K562 (cell line): ENCODE results near the gene SPRY4. TPM values are rescaled to one million over a fixed set of nuclear protein-coding genes. Genes with fewer than 3 reads are reported as not detected.

ENCODE experiments used
- ATAC-seq: fragments of 200-7000 bp; cut with Tn5 transposase; 3 replicates; pipeline ENCODE4 v1.9.1; 2020; ENCODE audit warnings: moderate library complexity
- BruUV-seq: library from RNA; stranded (reverse); fragments of 400-500 nt; replicated peaks from 2 replicates; lab custom pipeline; 2021; lab: Mats Ljungman, UMichigan
- CTCF ChIA-PET: fragments of 300-600 bp; formaldehyde crosslinking; extraction: SDS; loops from one replicate; lab custom pipeline; 2021; ENCODE audit warnings: low intra/inter-chr PET ratio; lab: Yijun Ruan, JAX
- POLR2A ChIA-PET: fragments of 300-600, 350-650 bp; sonication (Branson Sonifier 250); formaldehyde crosslinking; extraction: SDS; loops from one replicate; lab custom pipeline; 2021; ENCODE audit warnings: antibody characterized with exemption, inconsistent platforms; lab: Yijun Ruan, JAX
- DNase-seq, 4 experiments: peaks; one replicate each; pipeline versions ENCODE4 v3.0.0 to v3.0.0-alpha.2; 2011 to 2018; ENCODE audit warnings: low spot score in 3 of 4, mixed read lengths in 3 of 4; ENCODE audit errors: extremely low read depth in 1 of 4
- FAIRE-seq: peaks from 2 replicates; lab custom pipeline; 2011; peaks lifted over from hg19 to GRCh38; lab: Jason Lieb, UNC
- H2AFZ ChIP-seq: 2 replicates; pipeline ENCODE4 v1.6.0; 2011; ENCODE audit warnings: low read depth, low read length, control low read depth, inconsistent platforms
- H3K27ac ChIP-seq: fragments of 200-600 bp; 3 replicates; pipeline ENCODE4 v1.8.0; 2011; ENCODE audit warnings: low read depth, mild to moderate bottlenecking, control low read depth, inconsistent platforms, low read length, moderate library complexity, mixed read lengths; ENCODE audit errors: extremely low read depth
- H3K27me3 ChIP-seq, 2 experiments: fragments of 300-600 bp in 1 of 2; 2 replicates in 1 of 2; 3 replicates in 1 of 2; pipeline versions ENCODE4 v1.6.0 to v1.8.0; 2011; ENCODE audit warnings: inconsistent platforms in 2 of 2, low read length in 2 of 2, mild to moderate bottlenecking in 1 of 2, mixed read lengths in 1 of 2, moderate library complexity in 1 of 2; ENCODE audit not compliant: control insufficient read depth in 2 of 2, insufficient read depth in 2 of 2
- H3K36me3 ChIP-seq: fragments of 300-600 bp; 3 replicates; pipeline ENCODE4 v1.8.0; 2011; ENCODE audit warnings: mild to moderate bottlenecking, low read length, inconsistent platforms; ENCODE audit not compliant: control insufficient read depth, insufficient read depth
- H3K4me1 ChIP-seq, 2 experiments: fragments of 200-600 bp in 1 of 2; replicated peaks in 1 of 2; 2 replicates in 1 of 2; 3 replicates in 1 of 2; pipeline versions ENCODE4 v1.5.1 to v1.8.0; 2011; ENCODE audit warnings: inconsistent platforms in 2 of 2, low read length in 2 of 2, mild to moderate bottlenecking in 1 of 2, mixed read lengths in 1 of 2, moderate library complexity in 1 of 2; ENCODE audit not compliant: control insufficient read depth in 2 of 2, insufficient read depth in 2 of 2
- H3K4me2 ChIP-seq: 2 replicates; pipeline ENCODE4 v1.6.1; 2011; ENCODE audit warnings: low read length, control low read depth, inconsistent platforms, mixed read lengths; ENCODE audit not compliant: insufficient read depth
- H3K4me3 ChIP-seq: fragments of 200-600 bp; sonication (generic), shearing (Covaris generic); 2 replicates; pipeline ENCODE4 v1.5.1; 2016; ENCODE audit warnings: control low read depth, inconsistent platforms
- H3K79me2 ChIP-seq: fragments of 200-600 bp; 3 replicates; pipeline ENCODE4 v1.8.0; 2011; ENCODE audit warnings: low read length, inconsistent platforms; ENCODE audit not compliant: control insufficient read depth, insufficient read depth
- H3K9ac ChIP-seq, 2 experiments: 2 replicates each; pipeline versions ENCODE4 v1.6.0 to v1.6.1; 2011; ENCODE audit warnings: low read depth in 2 of 2, low read length in 2 of 2, control low read depth in 1 of 2, inconsistent platforms in 1 of 2, mild to moderate bottlenecking in 1 of 2, mixed read lengths in 1 of 2; ENCODE audit not compliant: insufficient read depth in 1 of 2
- H3K9me1 ChIP-seq: one replicate; pipeline ENCODE4 v1.6.0; 2011; ENCODE audit warnings: inconsistent platforms, mild to moderate bottlenecking, low read length, moderate library complexity; ENCODE audit not compliant: control insufficient read depth, insufficient read depth
- H3K9me3 ChIP-seq: replicated peaks from 2 replicates; pipeline ENCODE4 v1.5.1; 2011; ENCODE audit warnings: low read depth, low read length, inconsistent platforms; ENCODE audit not compliant: control insufficient read depth, insufficient read depth
- H4K20me1 ChIP-seq: replicated peaks from 2 replicates; pipeline ENCODE4 v1.6.1; 2011; ENCODE audit warnings: low read length, inconsistent platforms, mixed read lengths; ENCODE audit not compliant: control insufficient read depth, insufficient read depth
- ADNP ChIP-seq: fragments of 200-800 bp; sonication (Bioruptor generic); IDR thresholded peaks from 2 replicates; pipeline ENCODE4 v1.6.1; 2016; ENCODE audit warnings: missing genetic modification characterization, missing compliant biosample characterization
- CCAR2 ChIP-seq: fragments of 200-400 bp; formaldehyde crosslinking; IDR thresholded peaks from 2 replicates; pipeline ENCODE4 v1.6.1; 2017; ENCODE audit warnings: mild to moderate bottlenecking, low read depth, low read length
- DDX20 ChIP-seq: fragments of 450-650 bp; IDR thresholded peaks from 2 replicates; pipeline ENCODE4 v1.6.1; 2016; ENCODE audit warnings: missing genetic modification characterization, low read depth, mild to moderate bottlenecking, missing compliant biosample characterization, moderate library complexity
- ETV1 ChIP-seq: fragments of 450-650 bp; conservative IDR thresholded peaks from 2 replicates; pipeline ENCODE4 v1.6.1; 2016; ENCODE audit warnings: missing genetic modification characterization, control low read depth, low read depth, missing compliant biosample characterization
- HDAC3 ChIP-seq: fragments of 450-650 bp; IDR thresholded peaks from 2 replicates; pipeline ENCODE4 v1.6.1; 2018; ENCODE audit warnings: borderline replicate concordance, mild to moderate bottlenecking, moderate library complexity; ENCODE audit not compliant: partially characterized antibody
- HLTF ChIP-seq: fragments of 450-650 bp; IDR thresholded peaks from 2 replicates; pipeline ENCODE4 v1.6.1; 2016
- MXD1 ChIP-seq: fragments of 250-450 bp; sonication (Bioruptor Pico); IDR thresholded peaks from 2 replicates; pipeline ENCODE4 v1.8.0; 2021; ENCODE audit warnings: borderline replicate concordance, mild to moderate bottlenecking, moderate library complexity; ENCODE audit not compliant: poor library complexity, severe bottlenecking
- TRIM24 ChIP-seq, 2 experiments: fragments of 450-650 bp; IDR thresholded peaks; 2 replicates each; pipeline ENCODE4 v1.6.1; 2016
- TRIM28 ChIP-seq: fragments of 450-650 bp; IDR thresholded peaks from 2 replicates; pipeline ENCODE4 v1.6.1; 2017
- ZBTB40 ChIP-seq, 2 experiments: fragments of 450-650 bp in 1 of 2; sonication (generic) in 1 of 2; formaldehyde crosslinking in 1 of 2; IDR thresholded peaks; 2 replicates each; pipeline versions ENCODE4 v1.7.1 to v1.9.0; 2016 to 2022; ENCODE audit warnings: inconsistent platforms in 1 of 2, mild to moderate bottlenecking in 1 of 2, missing genetic modification reagents in 1 of 2
- ZNF395 ChIP-seq: fragments of 200-800 bp; sonication (Bioruptor generic); IDR thresholded peaks from 2 replicates; pipeline ENCODE4 v1.6.1; 2017; ENCODE audit warnings: missing genetic modification characterization, missing compliant biosample characterization
- WGBS: fragments of 100-300 bp; shearing (Covaris generic); methylation state at CpG from one replicate; pipeline ENCODE4 v1.1.6; 2016; ENCODE audit warnings: low coverage, mixed read lengths; ENCODE audit not compliant: insufficient coverage; ENCODE audit errors: missing lambda C conversion rate; 5-methylcytosine and 5-hydroxymethylcytosine counted together
- in situ Hi-C: fragments of 300-500 bp; cut with MboI; formaldehyde crosslinking; loops from 4 replicates; pipeline ENCODE4 v1.15.0; 2018; ENCODE audit warnings: inconsistent platforms, mixed read lengths
- intact Hi-C: fragments of 100-400 bp; cut with micrococcal nuclease; formaldehyde crosslinking; loops from 2 replicates; pipeline ENCODE4 v1.14.2; 2022
- polyA plus RNA-seq, 8 experiments: library from polyadenylated mRNA; depleted of rRNA in 4 of 8; stranded (reverse) in 5 of 8; unstranded in 3 of 8; fragments of >200 nt; fragmentation: Nextera tagmentation in 2 of 8; fragmentation: Illumina TruSeq in 1 of 8; extraction: Ambion mirVana in 2 of 8; extraction: Trizol in 1 of 8; gene quantifications; 2 replicates each; pipeline versions ENCODE4 v1.2.1 to v1.2.3, GENCODE V29; 2011 to 2014; ENCODE audit warnings: inconsistent platforms in 1 of 8, missing spikeins in 1 of 8
- total RNA-seq, 7 experiments: library from RNA; depleted of rRNA in 6 of 7; stranded (reverse); fragments of >200 nt in 6 of 7; fragmentation: Illumina TruSeq in 2 of 7; extraction: Trizol in 2 of 7; gene quantifications; 2 replicates each; pipeline versions ENCODE4 v1.2.1 to v1.2.3, GENCODE V29; 2011 to 2021; ENCODE audit warnings: low replicate concordance in 1 of 7

SPRY4 gene
- total and polyA plus RNA-seq, 9 of the 15 experiments (the other 6 are each of a cell fraction or from before 2014, with no cell fraction given), result 2.6 to 24.2 (median 9.5) TPM

GRCh38 chr5:142356349-142356715, 31.5 kb upstream of the SPRY4 start:
- Histone ChIP-seq H3K4me3 (peak overlapping the region; percentile 56), H3K4me2 (peak overlapping the region; percentile 75; the same call in 1 of the 2 replicates), H2AFZ (peak overlapping the region; percentile 81), H3K79me2 (no peaks in the 10 kb centered on the region), H3K9ac (peak overlapping the region; percentile 75 to 86), H3K9me1 (no peaks in the 10 kb centered on the region), H3K4me1 (peaks cover 19 to 31% of the 10 kb centered on the region in 2 experiments), H3K9me3 (0 out of 2 replicates have a peak, but pooled peaks cover 7% of the 10 kb centered on the region), H3K36me3 (no peaks in the 10 kb centered on the region), H4K20me1 (no peaks in the 10 kb centered on the region), H3K27ac (peak overlapping the region; percentile 90), H3K27me3 (no peaks in the 10 kb centered on the region; a peak in 1 of 5 replicates)
- intact Hi-C loops, result loop anchor here (10.0 kb wide), 1 partner anchor 188 kb away; no protein-coding TSS in a partner anchor
- ChIA-PET CTCF (no interaction called here), POLR2A (interaction anchor here (0.7 kb wide), 1 partner anchor 41 kb away, joined by 3 read pairs; no protein-coding TSS in a partner anchor)
- 38% methylated on average over 7 of the region's 14 CpGs for WGBS
- DNase-seq, result no peak
- no peak for FAIRE-seq
- ATAC-seq, result no peak
- in situ Hi-C loops, result no loop called here
- BruUV-seq, result no TSS peak
- TF ChIP-seq ZNF395 (CRISPR knock-in tag) (0 out of 2 replicates have a peak, but pooled peaks have one; percentile 10), CCAR2 (no peak), TRIM28 (peak; percentile 92), ADNP (tag) (0 out of 2 replicates have a peak, but pooled peaks have one; percentile 42), HLTF (no peak), ZBTB40 (IDR thresholded peaks at IDR 0.05) (no peak), ZBTB40 (CRISPR knock-in tag; IDR thresholded peaks at IDR 0.05) (no peak), DDX20 (tag) (0 out of 2 replicates have a peak, but pooled peaks have one; percentile 22), TRIM24 (IDR thresholded peaks at IDR 0.05) (peak; percentile 53 to 76; a peak in 3 of 4 replicates), HDAC3 (peak; percentile 29), ETV1 (no peak), MXD1 (no peak)
